Mesothelial cell of epicardium (in vitro differentiated cells): ENCODE measurements around the gene PTPRG. TPM values are rescaled to one million over a fixed set of nuclear protein-coding genes. Genes with fewer than 3 reads are reported as not detected.

Source experiments
- DNase-seq, 2 experiments: peaks; one replicate each; pipeline ENCODE4 v3.0.0; 2021; ENCODE audit warnings: low spot score in 2 of 2; ENCODE audit not compliant: unreplicated experiment in 2 of 2
- H3K27ac Mint-ChIP-seq: 2 replicates; pipeline ENCODE4 v1.8.0; 2021; ENCODE audit warnings: mixed read lengths
- H3K27me3 Mint-ChIP-seq: 2 replicates; pipeline ENCODE4 v1.8.0; 2021; ENCODE audit warnings: low read depth, mixed read lengths
- H3K36me3 Mint-ChIP-seq: 2 replicates; pipeline ENCODE4 v1.8.0; 2021; ENCODE audit warnings: mixed read lengths
- H3K4me1 Mint-ChIP-seq: 2 replicates; pipeline ENCODE4 v1.8.0; 2021; ENCODE audit warnings: mixed read lengths
- H3K4me3 Mint-ChIP-seq: 2 replicates; pipeline ENCODE4 v1.8.0; 2021; ENCODE audit warnings: mild to moderate bottlenecking, moderate library complexity, mixed read lengths
- H3K9me3 Mint-ChIP-seq: 2 replicates; pipeline ENCODE4 v1.8.0; 2021; ENCODE audit warnings: mixed read lengths
- total RNA-seq: library from RNA; stranded (reverse); gene quantifications from 3 replicates; pipeline ENCODE4 v1.2.1, GENCODE V29; 2021
- TF ChIP-seq, protein P1 (sequence below): fragments of 200-600 bp; sonication (generic); IDR thresholded peaks from one replicate; pipeline ENCODE4 v1.5.0; 2021; ENCODE audit warnings: antibody characterized with exemption; ENCODE audit not compliant: unreplicated experiment

The PTPRG gene
- total RNA-seq, 1 donor from 2014 or later = 40.4 TPM

DNA sequence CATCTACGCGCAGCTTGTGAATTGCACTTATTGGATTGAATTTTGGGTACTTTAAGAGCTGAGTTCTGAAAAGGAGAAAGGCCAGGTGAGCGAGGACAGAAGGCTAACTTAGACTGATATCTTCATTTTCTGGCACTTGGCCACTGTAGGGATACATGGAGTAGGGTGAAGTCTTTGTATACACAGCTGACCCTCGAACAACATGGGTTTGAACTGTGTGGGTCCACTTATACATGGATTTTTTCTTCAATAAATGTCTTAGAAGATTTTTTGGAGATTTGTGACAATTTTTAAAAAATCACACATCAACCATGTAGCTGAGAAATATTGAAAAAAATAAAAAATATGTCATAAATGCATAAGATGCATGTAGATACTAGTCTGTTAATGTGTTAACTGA lies 18.3 kb downstream of the PTPRG start:
- Mint-ChIP-seq H3K4me1 (peaks cover 19% of the 10 kb centered on the region), H3K9me3 (peaks cover 3% of the 10 kb centered on the region), H3K4me3 (no peak overlapping the region), H3K27ac (no peak overlapping the region), H3K36me3 (no peaks in the 10 kb centered on the region), H3K27me3 (no peaks in the 10 kb centered on the region)
- no peak for DNase-seq
- TF ChIP-seq, protein P1, sequence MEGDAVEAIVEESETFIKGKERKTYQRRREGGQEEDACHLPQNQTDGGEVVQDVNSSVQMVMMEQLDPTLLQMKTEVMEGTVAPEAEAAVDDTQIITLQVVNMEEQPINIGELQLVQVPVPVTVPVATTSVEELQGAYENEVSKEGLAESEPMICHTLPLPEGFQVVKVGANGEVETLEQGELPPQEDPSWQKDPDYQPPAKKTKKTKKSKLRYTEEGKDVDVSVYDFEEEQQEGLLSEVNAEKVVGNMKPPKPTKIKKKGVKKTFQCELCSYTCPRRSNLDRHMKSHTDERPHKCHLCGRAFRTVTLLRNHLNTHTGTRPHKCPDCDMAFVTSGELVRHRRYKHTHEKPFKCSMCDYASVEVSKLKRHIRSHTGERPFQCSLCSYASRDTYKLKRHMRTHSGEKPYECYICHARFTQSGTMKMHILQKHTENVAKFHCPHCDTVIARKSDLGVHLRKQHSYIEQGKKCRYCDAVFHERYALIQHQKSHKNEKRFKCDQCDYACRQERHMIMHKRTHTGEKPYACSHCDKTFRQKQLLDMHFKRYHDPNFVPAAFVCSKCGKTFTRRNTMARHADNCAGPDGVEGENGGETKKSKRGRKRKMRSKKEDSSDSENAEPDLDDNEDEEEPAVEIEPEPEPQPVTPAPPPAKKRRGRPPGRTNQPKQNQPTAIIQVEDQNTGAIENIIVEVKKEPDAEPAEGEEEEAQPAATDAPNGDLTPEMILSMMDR = no peak

- DNase-seq = no peak
- Mint-ChIP-seq H3K4me3 (no peak overlapping the region), H3K36me3 (no peaks in the 10 kb centered on the region), H3K27ac (no peak overlapping the region), H3K9me3 (no peaks in the 10 kb centered on the region), H3K27me3 (no peaks in the 10 kb centered on the region), H3K4me1 (peaks cover 16% of the 10 kb centered on the region)
- TF ChIP-seq, protein P1 = no peak
Measured at GRCh38 chr3:61580982-61581643, 19.7 kb downstream of the PTPRG start.

- TF ChIP-seq, protein P1 = no peak
- H3K36me3 Mint-ChIP-seq = no peaks in the 10 kb centered on the region
- peaks cover 16% of the 10 kb centered on the region for H3K4me1 Mint-ChIP-seq
Measured at GRCh38 chr3:61582287-61582686, 20.9 kb downstream of the PTPRG start.

DNA sequence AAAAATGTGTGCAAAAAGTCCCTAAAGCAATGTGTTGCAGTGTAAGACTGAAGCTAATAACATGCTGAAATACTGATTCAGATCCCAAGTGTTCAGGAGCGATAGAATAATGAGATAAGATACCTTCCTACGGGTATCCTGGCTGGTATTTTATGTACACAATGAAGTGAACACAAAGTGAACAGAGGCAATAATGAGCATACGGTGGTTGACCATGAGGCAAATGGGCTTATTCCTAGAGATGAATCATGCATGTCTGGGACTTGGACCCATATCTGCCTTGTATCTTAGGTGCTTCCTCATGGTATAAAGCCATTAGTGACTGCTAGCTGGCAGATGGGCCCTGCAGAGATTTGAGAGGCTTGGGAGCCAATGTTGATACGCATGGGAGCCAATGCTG lies 21.5 kb downstream of the PTPRG start:
- TF ChIP-seq, protein P1 = no peak
- Mint-ChIP-seq H3K9me3 (no peaks in the 10 kb centered on the region), H3K27me3 (no peaks in the 10 kb centered on the region), H3K27ac (no peak overlapping the region), H3K4me3 (no peak overlapping the region), H3K4me1 (peaks cover 16% of the 10 kb centered on the region), H3K36me3 (no peaks in the 10 kb centered on the region)
- no peak for DNase-seq

More at GRCh38 chr3:61582287-61582686, 20.9 kb downstream of the PTPRG start:
- no peak overlapping the region for H3K4me3 Mint-ChIP-seq
- no peak overlapping the region for H3K27ac Mint-ChIP-seq
- H3K27me3 Mint-ChIP-seq = no peaks in the 10 kb centered on the region
- no peaks in the 10 kb centered on the region for H3K9me3 Mint-ChIP-seq
- no peak for DNase-seq

DNA sequence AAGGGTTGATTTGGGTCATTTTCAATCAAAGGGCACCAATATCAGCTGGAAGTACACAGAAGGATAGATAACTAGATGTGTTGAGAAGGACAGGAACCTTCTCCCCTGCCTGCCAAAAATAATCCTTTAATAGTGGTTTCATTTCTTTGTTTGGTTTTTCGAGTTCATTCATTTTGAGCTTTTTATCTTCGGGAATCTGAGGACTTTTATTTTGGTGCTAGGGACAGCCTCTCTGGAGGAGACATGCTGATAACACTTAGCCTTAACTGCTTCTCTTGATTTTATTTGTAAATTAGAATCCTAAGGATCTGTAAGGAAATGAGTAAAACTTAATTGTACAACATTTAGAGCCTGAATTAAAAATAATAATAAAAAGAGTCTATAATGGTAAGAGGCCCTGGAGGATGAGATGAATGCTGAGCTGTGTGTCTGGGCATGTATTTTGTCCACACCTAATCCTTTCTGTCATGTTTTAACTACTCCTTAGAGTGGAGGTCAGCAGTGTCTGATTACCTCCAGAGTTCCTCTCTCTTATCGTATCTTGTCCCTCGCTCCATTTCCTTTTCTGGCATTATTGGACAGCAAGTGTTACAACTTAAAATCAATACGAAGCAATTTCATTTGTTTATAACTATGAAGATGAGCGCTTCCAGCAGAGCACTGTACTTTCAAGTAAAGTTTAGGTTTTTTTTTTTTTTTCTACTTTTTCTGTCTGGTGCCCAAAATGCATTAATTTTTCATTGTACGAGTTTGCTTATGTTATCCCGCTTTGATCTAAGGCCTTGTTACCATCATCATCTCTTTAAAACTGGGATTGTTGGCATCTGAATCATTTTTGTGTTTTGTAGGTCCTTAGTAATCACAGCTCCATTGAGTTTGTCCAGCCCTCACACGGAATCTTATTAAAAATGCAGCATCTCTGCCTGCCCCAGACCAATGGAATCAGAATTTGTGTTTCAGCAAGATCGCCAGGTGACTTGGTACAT lies 22.8 kb downstream of the PTPRG start:
- Mint-ChIP-seq H3K36me3 (no peaks in the 10 kb centered on the region), H3K27ac (no peak overlapping the region), H3K4me3 (no peak overlapping the region), H3K4me1 (peaks cover 16% of the 10 kb centered on the region), H3K9me3 (no peaks in the 10 kb centered on the region), H3K27me3 (no peaks in the 10 kb centered on the region)
- DNase-seq = no peak
- TF ChIP-seq, protein P1 = no peak
